Measurements from ENCODE around the gene FDXR. TPM values are rescaled to one million over a fixed set of nuclear protein-coding genes. Genes with fewer than 3 reads are reported as not detected.

FDXR gene
- total RNA-seq, 1 donor from 2014 or later: 7.4 TPM

GRCh38 chr17:74901353-74902135 lies 28.8 kb upstream of the FDXR start:
- H3K4me3 Mint-ChIP-seq: no peak overlapping the region
- H3K36me3 Mint-ChIP-seq: no peaks in the 10 kb centered on the region
- H3K4me1 ChIP-seq: no peaks in the 10 kb centered on the region
- peaks cover 2% of the 10 kb centered on the region for H3K4me1 Mint-ChIP-seq
- no peaks in the 10 kb centered on the region for H3F3A ChIP-seq (ENCODE audit: low read depth)
- H3K36me3 ChIP-seq: no peaks in the 10 kb centered on the region
- H3K4me3 ChIP-seq: no peak overlapping the region
- H3K9ac ChIP-seq: no peak overlapping the region
- TF ChIP-seq EZH2phosphoT487 (IDR thresholded peaks at IDR 0.05): no peak
- no peak for TF ChIP-seq EZH2 (IDR thresholded peaks at IDR 0.05)
- TF ChIP-seq CTCF (IDR thresholded peaks at IDR 0.05): no peak
- peak overlapping the region; percentile 68 for H3K27ac Mint-ChIP-seq
- H4K20me1 ChIP-seq (ENCODE audit: low read depth): no peaks in the 10 kb centered on the region
- peaks cover 27% of the 10 kb centered on the region for H3K27me3 Mint-ChIP-seq (ENCODE audit: insufficient read depth, low read depth)
- H3K4me2 ChIP-seq: no peak overlapping the region
- H3K27ac ChIP-seq: no peak overlapping the region
- no peak overlapping the region for H2AFZ ChIP-seq (replicated peaks)
- no peaks in the 10 kb centered on the region for H3K79me2 ChIP-seq (ENCODE audit: low read depth)
- no peak for DNase-seq (ENCODE audit: low spot score)
- no peaks in the 10 kb centered on the region for H3K9me3 Mint-ChIP-seq
- H3K27me3 ChIP-seq: peaks cover 12% of the 10 kb centered on the region
- H3K9me3 ChIP-seq (ENCODE audit: low read depth): no peaks in the 10 kb centered on the region

GRCh38 chr17:74900208-74900607 lies 27.4 kb upstream of the FDXR start:
- no peaks in the 10 kb centered on the region for H3K36me3 Mint-ChIP-seq
- TF ChIP-seq EZH2 (IDR thresholded peaks at IDR 0.05) (no peak), EZH2phosphoT487 (IDR thresholded peaks at IDR 0.05) (no peak)
- H3K9me3 Mint-ChIP-seq: no peaks in the 10 kb centered on the region
- Histone ChIP-seq H3K36me3 (no peaks in the 10 kb centered on the region), H3K9me3 (ENCODE audit: low read depth) (no peaks in the 10 kb centered on the region), H3K4me2 (no peak overlapping the region), H2AFZ (replicated peaks) (no peak overlapping the region), H3K4me3 (no peak overlapping the region), H3K27me3 (peaks cover 26% of the 10 kb centered on the region), H4K20me1 (ENCODE audit: low read depth) (no peaks in the 10 kb centered on the region), H3K4me1 (no peaks in the 10 kb centered on the region), H3F3A (ENCODE audit: low read depth) (no peaks in the 10 kb centered on the region), H3K27ac (no peak overlapping the region), H3K79me2 (ENCODE audit: low read depth) (no peaks in the 10 kb centered on the region), H3K9ac (no peak overlapping the region)
- no peak overlapping the region for H3K27ac Mint-ChIP-seq
- no peak for DNase-seq (ENCODE audit: low spot score)
- peaks cover 37% of the 10 kb centered on the region for H3K27me3 Mint-ChIP-seq (ENCODE audit: insufficient read depth, low read depth)
- peaks cover 2% of the 10 kb centered on the region for H3K4me1 Mint-ChIP-seq
- H3K4me3 Mint-ChIP-seq: no peak overlapping the region

- Mint-ChIP-seq H3K9me3 (no peaks in the 10 kb centered on the region), H3K4me1 (peaks cover 3% of the 10 kb centered on the region), H3K27me3 (ENCODE audit: insufficient read depth, low read depth) (peaks cover 48% of the 10 kb centered on the region), H3K4me3 (no peak overlapping the region), H3K36me3 (no peaks in the 10 kb centered on the region), H3K27ac (no peak overlapping the region)
- peaks cover under 1% of the 10 kb centered on the region for H3K4me1 ChIP-seq
- no peak overlapping the region for H3K9ac ChIP-seq
- H3K9me3 ChIP-seq (ENCODE audit: low read depth): no peaks in the 10 kb centered on the region
- H3K27me3 ChIP-seq: peaks cover 43% of the 10 kb centered on the region
- TF ChIP-seq CTCF (IDR thresholded peaks at IDR 0.05) (no peak), EZH2 (IDR thresholded peaks at IDR 0.05) (no peak), EZH2phosphoT487 (IDR thresholded peaks at IDR 0.05) (no peak)
- H2AFZ ChIP-seq (replicated peaks): no peak overlapping the region
- no peaks in the 10 kb centered on the region for H3K79me2 ChIP-seq (ENCODE audit: low read depth)
- H3K27ac ChIP-seq: no peak overlapping the region
- no peak for DNase-seq (ENCODE audit: low spot score)
- H3K4me2 ChIP-seq: no peak overlapping the region
- H3K36me3 ChIP-seq: no peaks in the 10 kb centered on the region
- H3K4me3 ChIP-seq: no peak overlapping the region
- peaks cover 5% of the 10 kb centered on the region for H3F3A ChIP-seq (ENCODE audit: low read depth)
- no peaks in the 10 kb centered on the region for H4K20me1 ChIP-seq (ENCODE audit: low read depth)
Observed at GRCh38 chr17:74898376-74898946, 25.7 kb upstream of the FDXR start.

Measured in neural progenitor cell (in vitro differentiated cells).